Medulla oblongata (tissue), 1 donor: ENCODE results near the gene PCARE.
"Not testable (repeated sequence)": the region's sequence is repeated elsewhere in the genome, so short reads cannot be mapped to it uniquely, and the experiment has no call there.

ENCODE experiments used
- DNase-seq: peaks from one replicate; pipeline ENCODE4 v3.0.0-alpha.2; 2015; ENCODE audit errors: extremely low spot score

PCARE gene

DNA sequence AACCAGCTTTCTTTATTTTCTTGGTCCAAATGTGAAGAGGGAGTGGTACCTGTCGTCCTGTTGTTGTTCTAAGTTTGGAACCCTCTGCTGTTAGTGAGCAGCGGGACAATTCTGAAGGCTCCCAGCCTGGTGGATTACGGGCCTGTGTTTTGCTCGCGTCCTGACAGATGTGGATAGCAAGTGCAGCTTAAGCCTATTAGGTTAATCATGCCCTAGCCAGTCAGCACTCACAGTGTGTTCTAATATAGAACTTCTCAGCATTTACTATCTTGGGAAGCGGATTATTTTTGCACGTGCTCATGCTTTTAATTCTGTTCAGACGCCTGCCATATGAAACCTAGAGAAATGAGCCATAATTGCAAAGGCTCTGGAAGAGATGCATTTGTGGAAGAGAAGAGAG is at the start of gene PCARE:
TSS of gene PCARE (minus strand) at position 113 of the 400 bp plus-strand sequence. CDS start 262 bp downstream, outside the sequence.
- no peak for DNase-seq

DNA sequence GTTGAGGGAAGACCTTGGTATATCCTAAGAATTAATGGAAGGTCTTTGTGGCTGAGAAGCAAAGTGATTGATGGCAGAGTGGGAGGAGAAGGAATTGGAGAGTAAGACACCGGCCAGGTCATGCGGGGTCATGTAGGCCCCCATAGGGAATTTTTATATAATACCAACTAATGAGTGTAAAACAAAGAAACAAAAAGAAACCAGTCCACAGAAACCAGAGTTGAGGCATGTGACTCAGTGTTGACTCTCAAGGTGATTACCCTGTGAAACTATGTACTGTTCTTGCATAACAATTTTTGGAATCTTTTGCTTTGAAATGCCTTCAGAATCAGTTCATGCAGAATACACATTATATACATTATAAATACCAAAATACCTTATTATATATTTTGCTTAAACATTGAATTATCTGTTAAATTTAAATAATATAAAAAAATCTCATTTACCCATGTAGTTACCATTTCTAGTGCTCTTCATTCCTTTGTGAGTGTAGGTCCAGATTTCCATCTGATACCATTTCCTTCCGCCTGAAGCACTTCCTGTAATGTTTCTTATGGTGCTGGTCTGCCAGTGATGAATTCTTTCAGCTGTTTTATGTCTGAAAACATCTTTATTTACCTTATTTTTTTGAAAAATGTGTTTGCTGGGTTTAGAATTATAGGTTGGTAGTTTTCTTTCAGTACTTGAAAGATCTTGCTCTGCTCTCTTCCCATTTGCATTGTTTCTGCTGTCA is 49.5 kb upstream of the PCARE start:
- no peak for DNase-seq

DNA sequence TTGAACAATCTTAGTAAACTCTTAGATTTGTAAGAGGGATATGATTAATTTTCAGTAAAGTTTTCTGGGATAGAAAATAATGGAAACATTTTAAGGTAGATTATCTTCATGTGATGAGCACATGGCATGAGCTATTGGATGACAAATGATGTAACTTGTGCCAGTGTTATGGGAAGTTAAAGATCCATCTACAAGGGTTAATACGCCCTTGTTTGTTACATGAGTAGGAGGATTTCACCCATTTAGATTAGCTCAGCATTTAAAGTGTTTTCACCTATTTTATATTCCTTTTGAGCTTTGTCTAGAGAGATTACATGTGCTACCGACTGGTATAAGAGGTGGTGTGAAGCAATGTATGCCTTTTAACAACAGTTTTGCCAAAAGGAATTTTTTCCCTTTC is 46.5 kb upstream of the PCARE start:
- no peak for DNase-seq

DNA sequence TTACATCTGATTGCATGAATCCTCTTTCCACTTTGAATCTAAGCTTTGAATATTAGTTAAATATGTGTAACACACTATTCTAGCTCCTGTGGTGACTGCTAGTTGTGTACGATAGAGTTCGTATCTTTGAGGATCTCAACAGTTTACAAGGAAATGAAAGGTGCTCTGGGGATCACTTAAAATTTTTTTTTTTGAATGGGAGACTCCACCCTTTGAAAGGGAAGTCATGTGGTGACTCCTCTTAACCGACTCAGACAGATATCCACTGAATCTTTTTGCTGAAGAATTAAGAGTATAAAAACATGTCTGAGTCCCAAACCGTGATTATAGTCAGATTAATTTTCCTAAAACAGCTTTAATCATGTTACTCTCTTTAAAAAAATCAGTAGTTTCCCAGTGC is 44.9 kb upstream of the PCARE start:
- no peak for DNase-seq

DNA sequence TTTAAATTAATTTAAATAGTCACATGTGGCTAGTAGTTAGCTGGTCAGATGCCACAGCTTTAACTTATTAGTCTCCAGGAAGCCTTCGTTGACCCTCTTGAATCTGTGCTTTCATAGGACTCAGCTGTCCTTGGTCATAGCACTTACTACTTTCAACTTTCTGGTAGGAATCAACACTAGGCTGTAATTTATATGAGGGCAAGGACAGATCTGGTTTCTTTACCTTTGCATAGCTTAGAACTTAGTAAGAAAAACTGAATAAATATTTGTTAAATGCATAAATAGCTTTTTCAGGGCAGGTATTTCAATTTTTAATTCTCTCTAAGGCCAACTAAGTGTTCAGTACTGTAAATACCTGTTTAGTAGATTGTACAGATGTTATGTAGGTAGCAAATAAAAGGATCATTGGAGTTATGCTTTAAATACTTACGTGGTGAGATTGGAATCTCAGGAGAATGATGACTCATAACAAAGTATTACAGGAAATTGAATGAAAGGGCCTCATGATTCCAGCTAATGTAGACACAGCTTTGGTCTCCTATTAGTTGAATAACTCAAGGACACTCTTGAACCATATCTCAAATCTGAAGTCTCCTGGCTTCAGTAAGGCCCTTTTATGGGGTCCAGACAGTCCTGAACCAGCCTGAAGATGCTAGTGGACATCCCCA is 43.4 kb upstream of the PCARE start:
- no peak for DNase-seq

DNA sequence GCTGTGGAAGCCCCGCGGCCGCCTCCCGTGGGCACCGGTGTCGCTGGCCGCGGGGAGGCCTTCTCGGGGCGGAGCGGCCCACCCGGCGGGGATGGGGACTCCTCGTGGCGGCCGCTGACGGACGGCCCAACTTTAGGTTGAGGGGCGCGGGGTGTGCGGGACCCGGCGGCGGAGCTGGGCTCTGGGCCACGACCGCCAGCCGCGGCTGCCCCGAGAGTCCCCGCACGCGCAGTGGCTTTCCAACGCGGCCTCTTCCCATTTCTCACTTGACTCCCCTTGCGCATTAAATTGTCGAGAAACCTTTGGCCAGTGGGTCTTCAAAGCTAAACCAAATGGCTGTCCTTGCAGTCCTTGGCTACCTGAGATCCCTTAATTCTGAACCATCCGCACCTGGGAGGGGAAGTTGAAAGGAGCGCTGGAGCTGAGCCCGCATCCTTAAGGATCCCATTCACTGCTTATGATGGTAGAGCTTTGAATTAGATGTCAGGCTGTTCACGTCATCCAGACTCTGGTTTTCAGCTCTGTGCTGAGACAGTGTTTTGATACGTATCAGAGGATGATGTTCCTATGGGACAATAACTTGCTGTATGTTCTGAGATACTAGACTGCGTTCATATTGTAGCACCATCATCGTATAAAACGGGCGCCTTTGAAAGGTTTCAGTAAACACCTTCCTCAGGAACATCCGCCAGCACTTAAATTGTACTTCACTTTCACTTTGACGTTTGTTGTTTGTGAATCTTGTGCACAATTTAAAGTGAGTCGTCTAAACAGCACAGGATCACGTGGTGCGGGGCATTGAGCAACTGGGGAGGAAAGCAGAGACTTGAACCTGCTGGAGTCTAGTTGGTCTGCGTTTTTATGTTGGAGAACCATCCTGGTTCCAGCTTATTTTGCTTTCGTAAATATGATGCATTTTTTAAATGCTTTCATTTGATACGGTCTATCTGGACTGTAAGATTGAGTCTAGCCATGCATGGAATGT is 41.8 kb upstream of the PCARE start:
- peak; percentile 92 for DNase-seq

DNA sequence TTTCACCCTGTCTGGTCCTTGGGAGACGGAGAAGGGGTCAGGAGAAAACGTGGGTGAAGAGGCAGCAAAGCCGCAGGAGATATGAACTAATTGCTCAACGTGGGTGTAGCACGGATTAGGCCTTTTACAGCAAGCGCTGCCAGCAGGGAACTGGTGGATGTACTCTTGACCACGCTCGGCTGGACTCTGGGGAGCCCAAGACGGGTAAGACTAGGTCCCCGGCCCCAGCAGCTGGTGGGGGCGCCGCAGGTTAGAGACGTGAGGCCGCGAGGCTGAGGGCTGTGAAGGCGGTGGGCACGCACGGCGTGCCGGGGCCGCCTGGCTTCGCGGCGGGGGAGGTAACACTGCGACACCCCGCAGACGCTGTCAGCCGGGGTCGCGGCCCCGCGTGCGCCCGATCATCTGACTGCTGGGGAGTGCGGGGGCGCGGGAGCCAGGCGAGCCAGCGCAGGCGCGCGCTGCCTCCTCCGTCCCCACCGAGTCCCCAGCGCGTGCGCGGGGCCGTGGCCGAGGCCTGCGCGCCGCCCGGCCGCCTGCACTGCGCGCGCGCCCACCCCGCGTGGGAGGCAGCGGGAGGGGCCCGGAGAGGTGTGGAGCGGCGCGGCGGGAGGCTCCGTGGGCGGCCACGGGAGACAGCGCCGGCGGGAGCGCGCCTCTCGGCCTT is 40.8 kb upstream of the PCARE start, which contains the start of gene CLIP4:
TSS of gene CLIP4 (plus strand) at position 470 of the 664 bp plus-strand sequence. CDS start 5,974 bp downstream, outside the sequence.
- peak; percentile 84 for DNase-seq

DNA sequence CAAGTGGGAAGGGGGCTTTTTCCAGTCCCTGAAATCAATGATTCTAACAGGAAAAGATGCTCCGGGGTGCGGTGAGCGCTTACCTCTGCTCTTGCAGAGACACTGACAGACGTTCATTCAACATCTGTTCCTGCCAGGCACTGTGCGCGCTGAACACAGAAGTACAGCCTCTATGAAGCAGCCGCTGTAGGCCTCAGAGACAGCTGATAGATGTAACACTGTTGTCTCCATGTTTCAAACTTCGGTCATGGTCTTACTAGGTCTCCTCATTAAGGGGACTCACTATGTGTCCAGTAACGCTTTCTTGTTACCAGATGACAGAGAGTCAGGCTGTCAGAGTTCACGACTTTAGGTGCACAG is 40.2 kb upstream of the PCARE start:
- peak; percentile 51 for DNase-seq

DNA sequence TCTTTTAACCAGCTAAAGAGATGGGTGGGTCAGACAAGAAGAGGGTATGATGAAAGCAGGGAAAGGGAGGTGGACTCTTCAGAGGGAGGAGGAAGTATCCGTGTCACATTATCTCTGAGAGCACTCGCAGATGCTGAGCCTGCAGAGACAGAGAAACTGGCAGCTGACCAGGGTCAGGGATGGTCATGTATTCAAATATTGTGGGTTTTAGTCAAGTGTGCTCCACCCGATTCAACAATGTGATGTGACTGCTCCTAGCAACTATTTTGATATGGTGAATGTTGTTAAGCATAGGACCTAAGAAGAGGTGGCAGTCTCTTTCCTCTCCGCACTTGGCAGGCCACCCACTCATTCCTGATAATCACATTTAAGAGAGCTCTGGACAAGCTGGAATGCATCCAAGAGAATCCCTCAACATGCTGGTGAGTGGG is 39.6 kb upstream of the PCARE start:
- peak; percentile 76 for DNase-seq

DNA sequence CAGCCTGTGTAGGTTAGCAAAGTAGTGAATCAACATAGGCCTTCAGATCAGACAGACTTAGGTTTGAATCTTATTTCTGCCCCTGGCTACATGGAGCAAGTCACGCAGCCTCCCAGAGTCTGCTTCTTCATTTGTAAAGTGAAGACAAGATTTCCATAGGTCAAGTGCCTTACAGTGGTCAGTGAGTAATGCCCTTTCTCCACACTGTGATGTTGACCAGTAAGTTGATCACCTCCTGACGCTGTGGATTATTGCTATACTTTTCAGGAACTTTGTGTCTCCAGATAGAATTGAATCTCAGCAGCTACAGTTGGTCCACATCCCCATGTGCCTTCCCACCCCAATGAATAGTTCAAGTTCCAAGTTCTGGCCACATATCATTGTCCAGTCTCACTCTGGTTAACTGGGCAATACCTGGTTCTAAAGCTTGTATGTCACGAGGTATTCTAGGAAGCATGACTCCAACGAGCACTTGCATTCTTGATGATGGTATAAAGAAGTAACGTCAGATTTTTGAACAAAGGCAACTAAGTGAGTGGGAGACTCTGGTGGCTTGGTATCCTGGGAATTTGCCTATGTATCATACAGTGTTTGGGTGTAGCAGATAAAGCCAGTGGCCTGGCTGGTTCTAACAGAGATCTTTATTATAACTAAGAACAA is 38.8 kb upstream of the PCARE start:
- peak; percentile 14 for DNase-seq

DNA sequence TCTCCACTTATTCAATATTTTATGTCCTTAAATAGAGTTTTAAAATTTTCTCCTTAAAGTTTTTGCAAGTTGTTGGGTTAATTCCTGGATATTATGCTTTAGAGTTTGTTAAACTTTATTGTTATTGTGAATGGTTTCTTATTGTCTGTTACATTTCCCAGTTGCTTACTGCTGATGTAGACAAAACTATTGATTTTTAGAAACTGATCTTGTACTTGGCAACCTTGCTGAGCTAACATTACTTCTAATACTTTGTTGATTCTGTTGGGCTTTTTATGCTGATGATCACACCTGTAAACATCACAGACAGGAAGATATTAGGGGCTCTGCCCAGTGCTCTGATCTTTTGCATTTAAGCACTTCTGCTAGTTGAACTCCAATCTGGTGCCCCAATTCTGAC is 38.1 kb upstream of the PCARE start:
- no peak for DNase-seq

DNA sequence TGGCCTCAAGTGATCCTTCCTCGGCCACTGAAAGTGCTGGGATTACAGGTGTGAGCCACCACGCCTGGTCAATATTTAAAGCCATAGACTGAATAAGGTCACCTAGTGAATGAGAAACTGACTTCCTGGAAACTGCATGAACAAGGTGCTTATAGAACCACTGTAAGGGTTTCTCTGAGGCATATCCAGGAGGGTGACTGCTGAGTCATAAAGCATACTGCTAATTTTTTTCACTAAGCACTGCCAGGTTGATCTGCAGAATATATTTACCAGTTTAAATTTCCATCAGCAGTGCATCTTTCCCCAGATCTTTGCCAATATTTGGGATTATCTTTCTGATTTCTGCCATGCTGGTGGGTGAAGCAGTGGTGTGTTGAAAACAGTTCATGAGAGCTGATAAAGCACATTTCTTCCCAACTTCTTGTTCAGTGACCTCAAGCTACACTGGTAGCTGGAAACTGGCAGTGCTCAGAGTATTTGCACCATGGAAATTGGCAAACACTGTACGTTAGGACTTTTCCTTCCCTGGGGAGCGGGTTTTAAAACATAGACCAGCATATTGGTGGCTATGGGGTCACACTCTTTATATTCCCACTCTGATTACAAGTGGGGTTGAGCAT is 36.7 kb upstream of the PCARE start:
- DNase-seq: peak; percentile 43

DNA sequence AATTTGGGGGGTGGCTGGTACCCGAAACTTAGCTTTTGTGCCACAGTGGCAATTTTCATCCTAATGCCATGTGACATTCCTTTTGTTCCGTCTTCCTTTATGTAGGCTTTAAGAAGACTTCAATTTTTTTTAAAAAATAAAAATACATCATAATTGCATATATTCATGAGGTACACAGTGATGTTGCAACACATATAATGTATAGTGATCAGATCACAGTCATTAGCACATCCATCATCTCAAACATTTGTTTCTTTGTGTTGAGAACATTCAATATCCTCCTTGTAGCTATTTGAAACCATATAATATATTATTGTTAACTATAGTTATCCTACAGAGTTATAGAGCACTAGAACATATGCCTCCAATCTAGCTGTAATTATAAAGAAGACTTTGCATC is 34.9 kb upstream of the PCARE start:
- no peak for DNase-seq

DNA sequence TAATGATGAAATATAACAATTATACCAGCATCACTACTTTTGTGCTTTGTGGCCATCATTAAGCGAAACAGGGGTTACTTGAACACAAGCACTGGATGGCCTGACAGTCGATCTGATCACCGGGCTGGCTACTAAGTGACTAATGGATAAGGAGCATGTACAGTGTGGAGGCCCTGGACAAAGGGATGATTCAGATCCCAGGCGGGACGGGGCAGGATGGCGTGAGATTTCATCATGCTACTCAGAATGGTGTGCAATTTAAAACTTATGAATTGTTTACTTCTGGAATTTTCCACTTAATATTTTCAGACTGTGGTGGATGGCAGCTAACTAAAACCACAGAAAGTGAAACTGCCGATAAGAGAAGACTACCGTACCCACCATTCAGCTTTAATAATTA is 33.9 kb upstream of the PCARE start:
- peak; percentile 84 for DNase-seq

DNA sequence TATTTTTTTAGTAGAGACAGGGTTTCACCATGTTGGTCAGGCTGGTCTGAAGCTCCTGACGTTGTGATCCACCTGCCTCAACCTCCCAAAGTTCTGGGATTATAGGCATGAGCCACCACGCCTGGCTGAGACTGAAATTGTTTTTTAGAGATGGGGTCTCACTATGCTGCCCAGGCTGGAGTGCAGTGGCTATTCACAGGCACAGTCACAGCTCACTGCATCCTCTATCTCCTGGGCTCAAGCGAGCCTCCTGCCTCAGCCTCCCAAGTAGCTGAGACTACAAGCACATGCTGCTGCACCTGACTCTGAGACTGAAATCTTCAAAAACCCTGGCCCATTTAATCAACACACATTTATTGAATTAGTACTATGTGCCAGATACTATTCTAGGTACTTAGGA is 33.2 kb upstream of the PCARE start:
- not testable (repeated sequence) for DNase-seq

DNA sequence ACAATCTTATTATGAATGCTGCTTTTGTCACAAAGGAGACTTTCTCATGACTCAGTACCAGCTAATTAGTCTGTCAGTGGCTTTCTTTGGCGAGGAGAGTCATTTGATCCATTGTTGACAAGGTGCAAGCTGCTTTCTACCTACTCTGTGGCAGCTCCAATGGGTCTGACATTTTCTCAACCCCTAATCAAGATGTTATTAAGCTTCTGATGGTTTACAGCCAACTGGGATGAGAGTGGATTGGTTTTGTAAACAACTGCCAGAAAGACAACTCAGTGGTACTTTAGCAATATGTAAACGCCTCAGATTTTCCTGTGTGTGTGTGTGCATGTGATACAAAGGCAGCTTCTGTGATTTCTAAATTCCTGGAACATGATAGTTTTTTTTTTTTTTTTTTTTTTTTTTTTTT is 32.7 kb upstream of the PCARE start:
- peak; percentile 38 for DNase-seq

DNA sequence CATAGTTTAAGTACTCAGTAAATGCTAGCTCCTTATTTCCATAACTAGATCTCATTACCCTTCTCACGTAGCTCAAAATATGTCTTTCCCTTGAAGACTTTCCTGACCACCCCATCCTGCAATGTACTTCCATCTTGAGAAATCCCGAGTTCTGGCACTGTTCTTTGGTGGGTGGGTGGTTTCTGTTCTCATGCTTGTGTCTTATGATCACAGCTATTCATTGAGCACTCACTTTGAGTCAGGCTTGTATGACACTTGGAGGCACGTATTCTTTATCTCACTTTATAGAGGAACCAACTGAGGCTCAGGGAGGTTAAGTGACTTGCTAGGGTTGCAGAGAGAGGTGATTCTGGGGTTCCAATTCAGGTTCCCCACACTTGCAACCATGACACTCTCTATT is 31.9 kb upstream of the PCARE start:
- DNase-seq: no peak

DNA sequence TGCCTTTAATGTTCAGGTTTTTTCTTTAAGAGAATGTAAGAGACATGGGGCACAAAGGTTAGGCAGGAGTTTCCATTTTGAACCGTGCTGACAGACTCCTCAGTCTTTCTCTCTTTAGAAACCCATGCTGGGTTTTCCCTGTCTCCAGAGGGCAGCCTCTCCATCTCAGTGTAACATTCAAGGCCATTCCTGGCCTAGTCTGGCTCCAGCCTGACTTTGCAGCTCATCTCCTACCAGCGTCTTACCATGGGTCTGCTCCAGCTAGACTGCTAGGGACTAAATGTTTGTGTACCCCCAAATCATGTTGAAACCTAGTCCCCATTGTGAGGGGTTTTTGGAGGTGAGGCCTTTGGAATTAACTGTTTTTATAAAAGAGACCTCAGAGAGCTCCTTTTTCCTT is 31.1 kb upstream of the PCARE start:
- DNase-seq: peak; percentile 15

DNA sequence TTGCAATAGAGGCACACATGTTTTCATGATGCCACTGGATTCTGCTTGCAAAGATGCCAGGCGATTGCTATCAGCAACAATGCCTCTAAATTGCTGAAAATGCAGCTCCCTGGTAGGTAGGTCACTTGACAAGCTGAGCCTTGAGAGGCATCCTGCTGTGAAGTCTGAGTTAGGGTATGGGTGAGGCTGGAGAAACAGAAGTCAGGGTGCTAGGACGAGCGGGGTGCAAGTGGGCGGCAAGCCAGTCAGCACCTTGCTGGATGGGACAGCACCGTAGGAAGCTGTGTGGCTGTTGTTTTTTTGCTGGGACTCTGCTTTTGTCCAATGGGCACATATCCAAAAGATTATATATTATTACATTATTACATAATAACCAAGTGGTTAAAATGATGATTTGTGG is 30.4 kb upstream of the PCARE start:
- no peak for DNase-seq

DNA sequence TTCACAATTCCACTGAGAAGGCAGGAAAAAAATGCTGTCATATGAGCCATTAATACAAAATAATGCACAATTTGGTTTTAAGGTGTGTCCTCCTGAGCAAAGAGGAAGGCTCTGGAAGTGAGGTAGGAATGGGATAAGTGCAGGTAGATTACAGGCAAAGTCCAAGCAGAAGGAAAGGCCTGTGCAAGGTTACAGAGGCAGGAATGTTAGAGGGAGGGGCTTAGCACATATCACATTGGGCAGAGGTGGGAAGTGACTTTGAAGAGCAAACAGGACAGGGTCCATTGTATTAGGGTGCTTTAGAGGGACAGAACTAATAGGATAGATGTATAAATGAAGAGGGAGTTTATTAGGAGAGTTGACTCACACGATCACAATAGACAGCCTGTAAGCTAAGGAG is 26.2 kb upstream of the PCARE start:
- no peak for DNase-seq

DNA sequence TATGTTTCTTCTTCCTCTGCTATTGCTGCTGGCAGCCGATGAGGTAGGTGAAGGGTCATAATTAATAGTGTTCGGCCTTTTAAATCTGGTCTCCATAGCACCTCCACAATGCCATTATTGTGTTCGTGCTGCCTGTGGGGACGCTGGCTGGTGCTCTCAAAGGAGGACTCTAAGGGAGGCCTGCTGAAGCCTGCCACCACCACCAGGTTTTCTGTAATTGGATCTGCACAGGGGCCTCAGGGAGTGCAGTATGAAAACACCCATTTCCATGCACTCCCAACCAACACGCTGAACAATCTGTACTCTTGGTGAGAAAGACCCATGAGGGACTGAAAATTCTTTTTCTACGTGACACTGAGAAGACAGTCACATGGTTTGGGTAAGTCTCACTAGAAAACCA is 23.2 kb upstream of the PCARE start:
- no peak for DNase-seq
